H1 (cell line): ENCODE results near the gene NKAIN2. TPM values are rescaled to one million over a fixed set of nuclear protein-coding genes. Genes with fewer than 3 reads are reported as not detected.

Experiments used
- CTCF ChIA-PET: fragments of 300-600 bp; sonication (Branson Sonifier 250); formaldehyde crosslinking; loops from one replicate; lab custom pipeline; 2021; ENCODE audit not compliant: partially characterized antibody; lab: Charles Lee
- POLR2A ChIA-PET: fragments of 300-600 bp; sonication (Branson Sonifier 250); formaldehyde crosslinking; loops from one replicate; lab custom pipeline; 2021; ENCODE audit warnings: inconsistent platforms; ENCODE audit not compliant: partially characterized antibody; lab: Charles Lee
- DNase-seq, 2 experiments: peaks; one replicate each; pipeline versions ENCODE4 v3.0.0 to v3.0.0-alpha.2; 2010 to 2022; ENCODE audit warnings: low spot score in 2 of 2, low read depth in 1 of 2, mixed read lengths in 1 of 2
- FAIRE-seq: peaks from 2 replicates; lab custom pipeline; 2011; peaks lifted over from hg19 to GRCh38; lab: Jason Lieb, UNC
- H2AFZ ChIP-seq: 2 replicates; pipeline ENCODE4 v1.8.1; 2012; ENCODE audit warnings: low read length, inconsistent platforms
- H2AK5ac ChIP-seq: 2 replicates; pipeline ENCODE4 v1.6.1; 2013; ENCODE audit warnings: low read depth, low read length
- H2BK120ac ChIP-seq: replicated peaks from 2 replicates; pipeline ENCODE3; 2013; ENCODE audit warnings: low read depth, low read length, inconsistent platforms
- H2BK12ac ChIP-seq: 2 replicates; pipeline ENCODE4 v1.6.1; 2013; ENCODE audit warnings: low read depth, low read length
- H2BK15ac ChIP-seq: 2 replicates; pipeline ENCODE4 v1.6.1; 2013; ENCODE audit warnings: low read length
- H2BK20ac ChIP-seq: 2 replicates; pipeline ENCODE4 v1.6.1; 2013; ENCODE audit warnings: low read length
- H2BK5ac ChIP-seq: 2 replicates; pipeline ENCODE4 v1.6.1; 2013; ENCODE audit warnings: low read depth, low read length
- H3K14ac ChIP-seq: 2 replicates; pipeline ENCODE4 v1.6.1; 2013; ENCODE audit warnings: inconsistent platforms; ENCODE audit not compliant: insufficient read length
- H3K18ac ChIP-seq: 2 replicates; pipeline ENCODE4 v1.6.1; 2013; ENCODE audit warnings: low read length; ENCODE audit errors: extremely low read depth
- H3K23ac ChIP-seq: 2 replicates; pipeline ENCODE4 v1.6.1; 2013; ENCODE audit warnings: inconsistent platforms; ENCODE audit not compliant: insufficient read length
- H3K23me2 ChIP-seq: 2 replicates; pipeline ENCODE4 v1.6.1; 2013; ENCODE audit warnings: low read depth, low read length
- H3K27ac ChIP-seq: 2 replicates; pipeline ENCODE4 v1.6.1; 2011; ENCODE audit warnings: low read depth, low read length, inconsistent platforms
- H3K27me3 ChIP-seq, 4 experiments: replicated peaks in 1 of 4; 1 replicate in 1 of 4; 2 replicates in 3 of 4; pipeline versions ENCODE4 v1.6.1 to v1.8.1; 2011 to 2013; ENCODE audit warnings: low read length in 3 of 4, mild to moderate bottlenecking in 3 of 4, inconsistent platforms in 2 of 4, mixed read lengths in 2 of 4, moderate library complexity in 1 of 4; ENCODE audit not compliant: control insufficient read depth in 3 of 4, insufficient read depth in 3 of 4; ENCODE audit errors: extremely low read depth in 1 of 4
- H3K36me3 ChIP-seq, 4 experiments: 2 replicates each; pipeline versions ENCODE4 v1.6.1 to v1.8.1; 2011 to 2013; ENCODE audit warnings: mild to moderate bottlenecking in 4 of 4, low read length in 3 of 4, moderate library complexity in 2 of 4, control low read depth in 1 of 4, inconsistent platforms in 1 of 4; ENCODE audit not compliant: insufficient read depth in 4 of 4, control insufficient read depth in 2 of 4
- H3K4ac ChIP-seq: replicated peaks from 2 replicates; pipeline ENCODE3; 2013; ENCODE audit warnings: low read length, low read depth, mixed read lengths, inconsistent platforms; ENCODE audit not compliant: insufficient read length
- H3K4me1 ChIP-seq, 4 experiments: replicated peaks in 1 of 4; 1 replicate in 1 of 4; 2 replicates in 3 of 4; pipeline versions ENCODE4 v1.6.1 to v1.8.1; 2011 to 2013; ENCODE audit warnings: low read length in 3 of 4, inconsistent platforms in 2 of 4, mixed read lengths in 1 of 4; ENCODE audit not compliant: insufficient read depth in 4 of 4, control insufficient read depth in 3 of 4
- H3K4me2 ChIP-seq, 2 experiments: 2 replicates each; pipeline versions ENCODE4 v1.6.1 to v1.8.1; 2011 to 2013; ENCODE audit warnings: low read depth in 2 of 2, low read length in 2 of 2, control low read depth in 1 of 2, inconsistent platforms in 1 of 2, mild to moderate bottlenecking in 1 of 2; ENCODE audit not compliant: insufficient read depth in 1 of 2
- H3K4me3 ChIP-seq, 4 experiments: fragments of 200-600, 300-600 bp in 1 of 4; sonication (generic), shearing (Covaris generic), sonication (Bioruptor Twin) in 1 of 4; 2 replicates each; pipeline versions ENCODE4 v1.5.1 to v1.8.1; 2011 to 2016; ENCODE audit warnings: low read length in 4 of 4, low read depth in 3 of 4, control low read depth in 2 of 4, inconsistent platforms in 2 of 4, mild to moderate bottlenecking in 2 of 4, mixed read lengths in 1 of 4, moderate library complexity in 1 of 4; ENCODE audit not compliant: insufficient read depth in 2 of 4; ENCODE audit errors: extremely low read depth in 1 of 4
- H3K56ac ChIP-seq: replicated peaks from 2 replicates; pipeline ENCODE3; 2013; ENCODE audit warnings: low read depth, mild to moderate bottlenecking, mixed read lengths, low read length, inconsistent platforms; ENCODE audit not compliant: insufficient read length
- H3K79me1 ChIP-seq: 2 replicates; pipeline ENCODE4 v1.6.1; 2013; ENCODE audit warnings: low read depth, low read length, control low read depth
- H3K79me2 ChIP-seq, 2 experiments: 2 replicates each; pipeline versions ENCODE4 v1.6.1 to v1.8.1; 2012 to 2013; ENCODE audit warnings: low read length in 2 of 2, mild to moderate bottlenecking in 2 of 2, inconsistent platforms in 1 of 2; ENCODE audit not compliant: insufficient read depth in 2 of 2, control insufficient read depth in 1 of 2
- H3K9ac ChIP-seq, 4 experiments: replicated peaks in 1 of 4; 1 replicate in 1 of 4; 2 replicates in 3 of 4; pipeline versions ENCODE4 v1.6.1 to v1.8.1; 2011 to 2013; ENCODE audit warnings: low read depth in 3 of 4, low read length in 3 of 4, control low read depth in 2 of 4, mild to moderate bottlenecking in 2 of 4, moderate library complexity in 2 of 4, inconsistent platforms in 1 of 4; ENCODE audit errors: extremely low read depth in 1 of 4
- H3K9me3 ChIP-seq, 2 experiments: 2 replicates each; pipeline versions ENCODE4 v1.6.1 to v1.8.1; 2012 to 2013; ENCODE audit warnings: mild to moderate bottlenecking in 2 of 2, moderate library complexity in 2 of 2, control low read depth in 1 of 2, inconsistent platforms in 1 of 2, low read depth in 1 of 2, low read length in 1 of 2, mixed read lengths in 1 of 2; ENCODE audit not compliant: insufficient read depth in 2 of 2
- H4K20me1 ChIP-seq, 2 experiments: replicated peaks in 1 of 2; 2 replicates each; pipeline versions ENCODE3 to v1.8.1; 2011 to 2013; ENCODE audit warnings: inconsistent platforms in 2 of 2, low read length in 2 of 2, mild to moderate bottlenecking in 1 of 2; ENCODE audit not compliant: insufficient read depth in 2 of 2, control insufficient read depth in 1 of 2
- H4K5ac ChIP-seq: 2 replicates; pipeline ENCODE4 v1.6.1; 2013; ENCODE audit warnings: low read length, low read depth, mixed read lengths, inconsistent platforms; ENCODE audit not compliant: insufficient read length
- H4K8ac ChIP-seq: 2 replicates; pipeline ENCODE4 v1.8.0; 2013; ENCODE audit warnings: mild to moderate bottlenecking, moderate library complexity, low read length, inconsistent platforms; ENCODE audit not compliant: insufficient read depth; ENCODE audit errors: extremely low read depth
- H4K91ac ChIP-seq: replicated peaks from 2 replicates; pipeline ENCODE3; 2013; ENCODE audit warnings: low read length, mixed read lengths, inconsistent platforms; ENCODE audit not compliant: insufficient read length
- ASH2L ChIP-seq: fragments of 200-600, 300-600 bp; sonication (generic); IDR thresholded peaks from one replicate; pipeline ENCODE4 v1.7.1; 2017; ENCODE audit warnings: low read length
- CEBPB ChIP-seq: IDR thresholded peaks from 2 replicates; pipeline ENCODE4 v1.6.1; 2012; ENCODE audit warnings: low read depth, low read length
- RAD21 ChIP-seq, 2 experiments: IDR thresholded peaks in 1 of 2; conservative IDR thresholded peaks in 1 of 2; 2 replicates each; pipeline ENCODE4 v1.6.1; 2011; ENCODE audit warnings: low read depth in 2 of 2, low read length in 2 of 2, improper control_type of control experiment in 1 of 2, inconsistent platforms in 1 of 2, mild to moderate bottlenecking in 1 of 2, moderate library complexity in 1 of 2
- TAF1 ChIP-seq: IDR thresholded peaks from 2 replicates; pipeline ENCODE4 v1.6.1; 2011; ENCODE audit warnings: mild to moderate bottlenecking, low read depth, low read length
- WGBS, 2 experiments: shearing (Covaris generic) in 1 of 2; methylation state at CpG; one replicate each; pipeline versions ENCODE4 v1.1.6 to v1.1.7; 2013 to 2015; ENCODE audit warnings: low lambda C conversion rate in 2 of 2, mixed read lengths in 2 of 2, inconsistent platforms in 1 of 2, low coverage in 1 of 2, missing lambda C conversion rate in 1 of 2; ENCODE audit not compliant: insufficient replicate concordance in 2 of 2, insufficient coverage in 1 of 2, insufficient read length in 1 of 2; ENCODE audit errors: extremely low coverage in 1 of 2, missing lambda C conversion rate in 1 of 2; 5-methylcytosine and 5-hydroxymethylcytosine counted together
- polyA plus RNA-seq, 7 experiments: library from polyadenylated mRNA; depleted of rRNA in 3 of 7; stranded (reverse) in 5 of 7; unstranded in 2 of 7; fragments of >200 nt in 5 of 7; fragments of 200-250 nt in 2 of 7; gene quantifications; 1 replicate in 5 of 7; 2 replicates in 1 of 7; 4 replicates in 1 of 7; pipeline versions ENCODE4 v1.2.1 to v1.2.3, GENCODE V29; 2011 to 2013; ENCODE audit warnings: missing spikeins in 2 of 7, mixed read lengths in 2 of 7
- total RNA-seq: library from RNA; stranded (reverse); fragmentation: NEBNext Ultra II Directional; extraction: Animal tissue kit (Norgen Biotek cat#: 25700); gene quantifications from 2 replicates; pipeline ENCODE4 v1.2.1, GENCODE V29; 2021

Gene NKAIN2
- total and polyA plus RNA-seq, 2 of the 8 experiments (the other 6 are each of a cell fraction or from before 2014, with no cell fraction given): 0.20 to 0.34 TPM

DNA sequence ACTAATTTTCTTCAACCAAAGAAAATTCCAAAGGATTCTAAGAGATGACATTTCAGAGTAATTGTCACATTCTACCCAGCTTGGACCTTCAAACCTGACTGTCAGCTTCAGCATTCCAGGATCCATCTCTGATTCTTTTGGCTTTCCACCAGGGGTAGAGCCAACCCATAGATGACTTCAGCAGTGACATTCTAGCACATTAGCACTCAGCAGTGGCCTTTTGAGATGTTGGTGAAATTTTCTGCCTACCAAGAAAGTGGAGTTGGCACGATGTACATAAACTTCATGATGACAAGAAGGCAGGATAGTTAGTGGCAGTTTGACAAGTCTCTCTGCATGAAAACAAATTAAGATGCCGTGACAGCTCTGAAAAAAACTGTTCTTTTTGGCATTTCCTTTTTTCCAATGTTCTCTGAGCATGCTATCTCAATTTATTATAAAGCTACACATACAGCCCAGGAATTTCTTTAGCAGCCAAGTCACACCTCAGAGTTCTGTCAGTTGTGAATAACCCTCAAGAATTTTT lies 692.1 kb downstream of the NKAIN2 start:
- Histone ChIP-seq H3K27me3 (no peaks in the 10 kb centered on the region), H3K14ac (no peak overlapping the region), H2BK5ac (no peak overlapping the region), H2AFZ (no peak overlapping the region), H3K79me1 (no peaks in the 10 kb centered on the region), H2BK12ac (no peak overlapping the region), H2BK120ac (no peak overlapping the region), H4K5ac (no peak overlapping the region), H2AK5ac (no peak overlapping the region), H3K56ac (no peak overlapping the region), H4K8ac (no peak overlapping the region), H3K23me2 (no peaks in the 10 kb centered on the region; the same call in 1 of the 2 replicates), H3K9me3 (no peaks in the 10 kb centered on the region), H3K4me1 (peaks cover 0 to 7% (median 5%) of the 10 kb centered on the region in 4 experiments; a peak in 4 of 7 replicates), H3K4me2 (no peak overlapping the region), H3K79me2 (no peaks in the 10 kb centered on the region), H3K4ac (no peak overlapping the region), H3K18ac (no peak overlapping the region), H2BK15ac (no peak overlapping the region), H4K20me1 (no peaks in the 10 kb centered on the region), H3K36me3 (no peaks in the 10 kb centered on the region), H3K9ac (no peak overlapping the region), H2BK20ac (no peak overlapping the region), H4K91ac (no peak overlapping the region), H3K4me3 (no peak overlapping the region), H3K23ac (no peak overlapping the region), H3K27ac (no peak overlapping the region)
- ChIA-PET CTCF (interaction anchor here (0.6 to 0.9 kb wide), 2 partner anchors 186 to 301 kb away, joined by 3 to 4 read pairs; no protein-coding TSS in a partner anchor), POLR2A (no interaction called here)
- WGBS, 2 experiments: 94% methylated on average over 2 of the region's 2 CpGs; no CpG with 5 or more reads in 1 of the 2 experiments
- DNase-seq (no peak), FAIRE-seq (no peak)
- no peak for TF ChIP-seq CEBPB
- TF ChIP-seq TAF1: no peak
- TF ChIP-seq RAD21 (IDR thresholded peaks at IDR 0.05 in 1 of 2, conservative IDR thresholded peaks at IDR 0.05 in 1 of 2; ENCODE audit: low read depth in 2 of 2, low read length in 2 of 2): no peak
- no peak for TF ChIP-seq ASH2L
